Lung (tissue), 12 donors: ENCODE results near the gene SDK2. TPM values are rescaled to one million over a fixed set of nuclear protein-coding genes. Genes with fewer than 3 reads are reported as not detected.

ENCODE experiments used
- ATAC-seq: fragments of 200-7000 bp; cut with Tn5 transposase; one replicate; pipeline ENCODE4 v1.9.1; 2020; ENCODE audit warnings: moderate number of reproducible peaks; ENCODE audit not compliant: insufficient read depth, low FRiP score
- DNase-seq, 3 donors: peaks; one replicate each; pipeline ENCODE4 v3.0.0-alpha.2; 2013 to 2017
- H3K27ac ChIP-seq, 2 donors: one replicate each; pipeline ENCODE4 v1.5.1; 2013; ENCODE audit warnings: mild to moderate bottlenecking in 2 of 2, moderate library complexity in 2 of 2, control low read depth in 1 of 2, inconsistent platforms in 1 of 2, low read depth in 1 of 2, low read length in 1 of 2
- H3K27me3 ChIP-seq, 3 donors: one replicate each; pipeline ENCODE4 v1.5.1; 2013; ENCODE audit warnings: low read length in 2 of 3; ENCODE audit not compliant: control insufficient read depth in 3 of 3, insufficient read depth in 3 of 3
- H3K36me3 ChIP-seq, 4 donors: one replicate each; pipeline ENCODE4 v1.5.1; 2013; ENCODE audit warnings: low read length in 4 of 4, mild to moderate bottlenecking in 1 of 4, moderate library complexity in 1 of 4; ENCODE audit not compliant: control insufficient read depth in 4 of 4, insufficient read depth in 4 of 4
- H3K4me1 ChIP-seq, 5 donors: one replicate each; pipeline ENCODE4 v1.5.1; 2013; ENCODE audit warnings: low read length in 5 of 5, mild to moderate bottlenecking in 2 of 5, moderate library complexity in 1 of 5; ENCODE audit not compliant: control insufficient read depth in 5 of 5, insufficient read depth in 5 of 5
- H3K4me3 ChIP-seq: one replicate; pipeline ENCODE4 v1.5.1; 2013; ENCODE audit warnings: mild to moderate bottlenecking, control low read depth, moderate library complexity
- H3K9ac ChIP-seq, 2 donors: one replicate each; pipeline ENCODE4 v1.5.1; 2013; ENCODE audit warnings: low read length in 2 of 2, control low read depth in 1 of 2; ENCODE audit not compliant: insufficient read depth in 1 of 2
- H3K9me3 ChIP-seq, 4 donors: one replicate each; pipeline ENCODE4 v1.5.1; 2013; ENCODE audit warnings: low read length in 3 of 4, mild to moderate bottlenecking in 1 of 4, moderate library complexity in 1 of 4; ENCODE audit not compliant: control insufficient read depth in 4 of 4, insufficient read depth in 3 of 4
- WGBS, 2 donors: extraction: QIAGEN DNeasy Blood & Tissue Kit; methylation state at CpG; one replicate each; pipeline ENCODE4 v1.1.7; 2013; 5-methylcytosine and 5-hydroxymethylcytosine counted together
- polyA plus RNA-seq, 2 donors: library from polyadenylated mRNA; stranded (reverse); fragments of 200-250 nt; gene quantifications; one replicate each; pipeline ENCODE4 v1.2.1, GENCODE V29; 2013
- total RNA-seq, 2 donors: library from RNA; depleted of rRNA in 1 of 2; stranded (reverse); fragments of >200 nt in 1 of 2; gene quantifications; one replicate each; pipeline ENCODE4 v1.2.1, GENCODE V29; 2014 to 2021
- TF ChIP-seq, protein P1 (sequence below): IDR thresholded peaks from 2 replicates; pipeline ENCODE4 v1.5.1; 2012; ENCODE audit warnings: mild to moderate bottlenecking; ENCODE audit errors: control extremely low read depth, extremely low read depth
- donor health status: control.
- donor health status: control.
- donor health status: Bipolar disorder and iron deficiency.
- donor health status: healthy.
- donor health status: DM: yes; HTN: yes; CAD: no.

The SDK2 gene
- total and polyA plus RNA-seq, 4 donors, result 0.91 to 41.7 (median 4.3) TPM

DNA sequence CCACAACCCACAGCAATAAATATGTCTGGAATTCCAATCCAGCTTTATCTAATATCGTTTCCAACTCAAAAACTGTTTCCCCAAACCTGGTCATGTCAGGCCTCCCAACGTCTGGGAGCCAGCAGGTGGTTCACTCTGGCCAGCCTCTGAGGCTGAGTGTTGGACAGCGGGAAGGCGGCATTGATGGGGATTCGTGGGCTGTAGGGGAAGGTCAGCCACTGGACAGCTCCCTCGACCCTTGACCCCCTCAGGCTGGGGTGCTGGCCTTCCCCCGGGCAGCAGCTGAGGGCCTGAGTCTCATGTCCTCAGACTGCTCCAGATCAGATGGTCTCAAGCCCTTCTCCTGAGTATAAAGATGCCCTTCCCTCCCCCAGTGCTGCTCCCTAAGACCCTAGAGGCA is 50.2 kb downstream of the SDK2 start:
- TF ChIP-seq, protein P1, sequence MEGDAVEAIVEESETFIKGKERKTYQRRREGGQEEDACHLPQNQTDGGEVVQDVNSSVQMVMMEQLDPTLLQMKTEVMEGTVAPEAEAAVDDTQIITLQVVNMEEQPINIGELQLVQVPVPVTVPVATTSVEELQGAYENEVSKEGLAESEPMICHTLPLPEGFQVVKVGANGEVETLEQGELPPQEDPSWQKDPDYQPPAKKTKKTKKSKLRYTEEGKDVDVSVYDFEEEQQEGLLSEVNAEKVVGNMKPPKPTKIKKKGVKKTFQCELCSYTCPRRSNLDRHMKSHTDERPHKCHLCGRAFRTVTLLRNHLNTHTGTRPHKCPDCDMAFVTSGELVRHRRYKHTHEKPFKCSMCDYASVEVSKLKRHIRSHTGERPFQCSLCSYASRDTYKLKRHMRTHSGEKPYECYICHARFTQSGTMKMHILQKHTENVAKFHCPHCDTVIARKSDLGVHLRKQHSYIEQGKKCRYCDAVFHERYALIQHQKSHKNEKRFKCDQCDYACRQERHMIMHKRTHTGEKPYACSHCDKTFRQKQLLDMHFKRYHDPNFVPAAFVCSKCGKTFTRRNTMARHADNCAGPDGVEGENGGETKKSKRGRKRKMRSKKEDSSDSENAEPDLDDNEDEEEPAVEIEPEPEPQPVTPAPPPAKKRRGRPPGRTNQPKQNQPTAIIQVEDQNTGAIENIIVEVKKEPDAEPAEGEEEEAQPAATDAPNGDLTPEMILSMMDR, result no peak
- Histone ChIP-seq H3K36me3 (no peaks in the 10 kb centered on the region), H3K4me1 (peaks cover 0 to 14% (median 9%) of the 10 kb centered on the region in 5 donors), H3K9ac (no peak overlapping the region), H3K27me3 (no peaks in the 10 kb centered on the region), H3K27ac (no peak overlapping the region), H3K4me3 (no peak overlapping the region), H3K9me3 (no peaks in the 10 kb centered on the region)
- no peak for DNase-seq
- ATAC-seq, result no peak
- 81 to 86% methylated on average over 7 of the region's 7 CpGs for WGBS, 2 donors

- Histone ChIP-seq H3K27me3 (no peaks in the 10 kb centered on the region), H3K4me3 (no peak overlapping the region), H3K27ac (no peak overlapping the region), H3K36me3 (no peaks in the 10 kb centered on the region), H3K9ac (no peak overlapping the region), H3K4me1 (peaks cover 0 to 14% (median 9%) of the 10 kb centered on the region in 5 donors), H3K9me3 (no peaks in the 10 kb centered on the region)
- TF ChIP-seq, protein P1, result no peak
- 68 to 79% methylated on average over 7 of the region's 7 CpGs for WGBS, 2 donors
- ATAC-seq (no peak), DNase-seq (no peak)
These were observed 50.8 kb downstream of the SDK2 start for GRCh38 chr17:73593249-73593965.

DNA sequence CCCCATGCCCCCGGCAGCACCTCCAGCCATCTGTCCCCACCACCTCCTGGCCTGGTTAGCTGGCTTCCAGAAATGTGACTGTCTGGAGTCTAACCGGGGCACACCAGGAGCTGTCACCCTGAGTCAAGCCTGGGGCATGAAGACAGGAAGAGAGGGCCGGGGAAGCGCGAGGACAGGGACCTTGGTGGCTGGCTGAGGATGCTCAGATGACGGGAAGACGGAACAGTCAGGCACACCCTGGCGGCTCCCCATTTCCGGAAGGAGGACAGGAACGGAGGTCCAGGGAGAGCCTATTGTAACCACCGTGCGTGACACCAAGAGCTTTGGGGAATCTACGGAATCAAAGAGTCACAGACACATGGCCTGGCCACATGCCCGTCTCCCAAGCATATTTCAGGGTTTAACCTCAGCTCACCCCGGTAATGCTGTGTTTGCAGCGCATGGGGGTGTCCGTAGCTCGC is 51.7 kb downstream of the SDK2 start:
- no peak for DNase-seq
- 27 to 49% methylated on average over 17 to 18 of the region's 18 CpGs for WGBS, 2 donors
- TF ChIP-seq, protein P1, result no peak

DNA sequence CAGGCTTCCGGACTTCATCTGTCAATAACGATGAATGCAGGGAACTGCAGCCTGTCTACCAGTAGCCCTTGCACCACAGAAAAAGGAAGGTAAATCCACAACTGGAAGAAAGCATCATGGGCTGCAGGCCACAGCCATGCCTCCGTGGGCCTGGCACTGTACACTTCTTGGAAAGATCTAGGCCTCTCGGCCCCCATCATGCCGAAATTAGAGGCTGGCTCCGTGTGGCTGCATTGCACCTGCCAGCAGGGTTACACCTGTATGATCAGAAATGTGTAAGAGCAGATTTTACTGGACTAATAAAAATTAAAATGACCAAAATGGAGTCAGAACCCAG is 52.2 kb downstream of the SDK2 start:
- H3K9ac ChIP-seq, result no peak overlapping the region
- DNase-seq (no peak), ATAC-seq (no peak)
- TF ChIP-seq, protein P1, result no peak
- no peaks in the 10 kb centered on the region for H3K27me3 ChIP-seq
- no peaks in the 10 kb centered on the region for H3K36me3 ChIP-seq
- H3K27ac ChIP-seq, result no peak overlapping the region
- peaks cover 0 to 14% (median 9%) of the 10 kb centered on the region in 5 donors for H3K4me1 ChIP-seq
- no peaks in the 10 kb centered on the region for H3K9me3 ChIP-seq
- 15 to 45% methylated on average over 6 of the region's 6 CpGs for WGBS, 2 donors
- H3K4me3 ChIP-seq, result no peak overlapping the region

More for the DNA sequence above, 51.7 kb downstream of the SDK2 start:
- Histone ChIP-seq H3K4me3 (no peak overlapping the region), H3K9ac (no peak overlapping the region), H3K4me1 (peaks cover 0 to 14% (median 9%) of the 10 kb centered on the region in 5 donors), H3K27me3 (no peaks in the 10 kb centered on the region), H3K9me3 (no peaks in the 10 kb centered on the region), H3K36me3 (no peaks in the 10 kb centered on the region), H3K27ac (no peak overlapping the region)
- ATAC-seq, result no peak
